Hematopoietic multipotent progenitor cell treated with erythropoietin and hydrocortisone succinate and interleukin-3 and kit ligand, for 6 days (in vitro differentiated cells): ENCODE measurements around the gene SMPD2.
A peak's percentile ranks its signal among the peaks of the same experiment; 100 is the strongest.
"Not testable (repeated sequence)": the region's sequence is repeated elsewhere in the genome, so short reads cannot be mapped to it uniquely, and the experiment has no call there.

ENCODE experiments used
- DNase-seq: peaks from one replicate; pipeline ENCODE4 v3.0.0-alpha.2; 2015

The SMPD2 gene

DNA sequence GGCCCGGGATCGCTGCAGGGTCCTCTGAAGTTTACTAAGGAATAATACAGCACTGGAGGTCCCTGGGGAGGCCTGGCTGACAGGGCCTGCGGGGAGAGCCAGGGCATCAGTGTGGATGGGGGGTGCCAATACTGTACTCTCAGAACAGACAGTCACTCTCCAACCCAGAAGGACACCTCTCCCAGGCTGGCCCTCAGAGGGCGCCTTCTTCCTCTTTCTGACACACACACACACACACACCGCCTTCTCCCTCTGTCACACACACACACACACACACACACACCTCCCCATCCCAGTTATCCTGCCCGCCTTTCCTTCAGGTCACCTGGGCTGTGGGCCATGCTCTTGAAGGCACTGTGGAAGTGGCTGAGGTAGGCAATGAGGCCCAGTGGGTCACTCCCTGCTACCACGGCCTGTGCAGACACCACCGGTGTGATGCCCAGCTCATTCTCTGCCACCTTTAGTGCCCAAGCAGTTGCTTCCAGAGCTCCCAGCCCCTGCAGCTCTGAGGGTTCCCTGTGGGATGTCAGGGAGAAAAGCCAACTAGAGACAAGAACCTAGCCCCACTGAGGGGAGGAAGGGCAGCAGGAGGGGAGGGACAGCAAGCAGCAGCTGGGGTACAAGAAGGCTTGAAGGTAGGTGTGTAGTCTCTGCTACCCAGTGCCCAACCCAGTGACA lies 7.5 kb downstream of the SMPD2 start:
- DNase-seq, result peak; percentile 44

DNA sequence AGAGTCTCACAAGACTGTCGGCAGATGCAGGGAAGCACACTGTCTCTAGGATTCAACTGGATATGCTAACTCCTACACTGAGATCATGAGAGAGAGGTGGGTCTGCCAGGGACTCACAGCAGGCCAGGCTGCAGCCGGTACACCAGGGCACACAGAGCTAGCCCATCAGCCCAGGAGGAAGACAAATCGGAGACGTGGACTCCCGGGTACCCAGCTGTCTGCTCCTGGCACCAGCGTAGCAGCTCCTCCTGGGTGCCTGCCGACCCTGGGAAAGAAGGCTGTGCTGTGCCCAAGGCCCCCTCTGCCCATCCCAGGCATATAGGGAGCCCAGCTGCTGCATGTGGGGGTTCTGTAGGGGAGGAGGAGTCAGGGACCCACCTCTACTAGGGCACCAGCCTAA lies 8.1 kb downstream of the SMPD2 start:
- DNase-seq, result no peak

DNA sequence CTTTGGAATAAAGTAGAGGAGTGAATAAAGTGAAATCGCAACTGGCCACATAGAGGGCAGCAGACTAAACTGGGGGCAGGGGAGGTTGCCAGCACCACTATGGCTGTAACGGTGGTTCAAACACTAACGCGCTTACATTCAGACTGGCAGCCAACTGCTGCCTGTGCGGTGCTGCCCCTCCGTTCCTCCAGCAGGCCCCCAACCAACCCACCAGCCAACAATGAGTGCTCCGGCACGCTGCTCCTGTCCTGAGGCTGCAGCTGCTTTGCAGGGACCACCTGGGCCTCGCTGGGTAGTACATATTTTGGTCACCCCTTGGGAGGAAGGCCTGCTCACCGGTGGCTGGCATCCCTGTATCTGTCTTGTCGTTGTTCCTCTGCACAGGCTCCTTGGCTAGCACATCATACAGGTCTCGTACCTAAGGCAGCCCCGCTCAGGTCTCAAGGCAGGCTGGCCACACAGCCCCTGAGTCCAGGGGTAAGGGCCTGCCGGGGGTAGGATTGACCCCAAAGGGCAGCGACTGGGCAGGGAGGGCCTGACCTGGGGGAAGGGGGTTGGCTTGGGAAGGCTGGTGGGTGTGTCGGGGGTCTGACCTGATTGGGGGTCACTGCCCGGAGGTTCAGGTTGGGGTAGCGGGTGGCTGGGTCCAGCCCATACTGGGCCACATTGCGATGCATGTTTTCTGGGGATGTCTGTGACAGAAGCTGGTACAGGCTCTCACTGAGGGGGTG lies 8.7 kb downstream of the SMPD2 start:
- no peak for DNase-seq

DNA sequence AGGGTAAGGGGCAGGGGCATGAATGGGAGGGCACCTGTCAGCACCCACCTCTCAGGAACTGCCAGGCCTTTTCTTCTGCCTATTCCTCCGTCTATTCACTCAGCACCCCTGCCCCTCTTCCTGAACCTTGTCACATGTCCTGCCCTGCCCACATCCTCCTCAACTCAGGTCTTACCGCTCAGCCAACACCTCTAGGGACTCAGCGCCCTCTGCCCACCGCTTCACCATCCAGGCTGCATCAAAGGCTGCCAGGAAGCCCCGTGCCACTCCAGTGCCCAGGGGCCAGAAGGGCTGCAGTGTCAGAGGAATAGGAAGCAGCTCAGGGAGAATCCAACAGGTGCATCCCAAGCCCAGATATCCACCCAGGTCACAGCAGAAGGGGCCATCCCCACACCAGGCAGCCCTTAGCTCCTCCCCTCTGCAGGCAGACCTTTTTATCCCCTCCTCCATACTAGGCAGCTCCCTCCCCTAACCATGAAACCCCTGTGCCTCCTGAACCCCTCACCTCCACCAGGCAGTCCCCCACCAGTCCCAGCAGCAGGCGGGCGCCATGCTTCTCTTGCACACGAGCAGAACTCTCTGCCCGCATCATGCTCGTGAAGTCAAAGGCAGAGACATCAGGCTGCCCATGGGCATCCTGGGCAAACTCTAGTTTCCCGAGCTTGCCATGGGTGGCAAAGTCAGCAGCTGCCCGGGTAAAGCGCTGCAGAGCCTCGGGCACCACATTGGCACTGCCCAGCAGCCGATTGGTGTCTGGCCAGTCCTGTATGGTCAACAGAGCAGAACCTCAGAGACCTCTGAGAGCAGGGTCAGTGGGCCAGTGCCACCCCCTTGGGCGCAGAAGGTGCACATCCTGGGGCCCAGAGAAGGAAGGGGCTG lies 9.5 kb downstream of the SMPD2 start:
- DNase-seq, result no peak

DNA sequence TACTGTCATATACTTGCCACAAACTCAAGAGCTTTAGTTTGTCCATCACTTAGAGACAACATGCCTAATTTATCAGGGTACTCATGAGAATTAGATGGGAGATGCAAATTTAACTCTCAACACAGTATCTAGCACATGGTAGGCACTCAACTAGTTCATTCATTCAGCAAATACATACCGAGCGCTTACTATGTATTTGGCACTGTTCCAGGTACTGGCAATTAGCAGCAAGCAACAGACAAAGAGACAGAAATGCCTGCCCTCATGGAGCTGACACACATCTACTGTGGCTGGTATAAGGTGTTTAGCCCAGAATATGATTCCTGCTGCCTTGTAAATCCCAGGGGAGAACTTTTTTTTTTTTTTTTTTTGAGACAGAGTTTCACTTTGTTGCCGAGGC lies 10.3 kb downstream of the SMPD2 start:
- DNase-seq, result peak; percentile 38

DNA sequence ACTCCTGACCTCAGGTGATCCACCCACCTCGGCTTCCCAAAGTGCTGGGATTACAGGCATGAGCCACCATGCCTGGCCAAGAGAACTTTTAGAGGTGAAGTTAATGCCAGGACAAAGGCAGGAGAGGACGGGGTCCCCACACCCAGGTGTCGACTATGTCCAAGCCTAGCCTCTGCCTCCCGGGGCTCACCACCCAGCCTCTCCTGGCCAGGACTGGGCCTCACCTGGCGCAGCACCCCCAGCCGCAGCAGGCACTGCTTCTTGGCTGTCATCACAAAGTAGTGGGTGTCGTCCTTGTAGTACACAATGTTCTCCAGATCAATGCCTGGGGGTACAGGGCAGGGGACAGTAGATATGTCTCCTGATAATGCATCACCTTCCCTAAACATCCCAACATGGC lies 10.9 kb downstream of the SMPD2 start:
- no peak for DNase-seq

DNA sequence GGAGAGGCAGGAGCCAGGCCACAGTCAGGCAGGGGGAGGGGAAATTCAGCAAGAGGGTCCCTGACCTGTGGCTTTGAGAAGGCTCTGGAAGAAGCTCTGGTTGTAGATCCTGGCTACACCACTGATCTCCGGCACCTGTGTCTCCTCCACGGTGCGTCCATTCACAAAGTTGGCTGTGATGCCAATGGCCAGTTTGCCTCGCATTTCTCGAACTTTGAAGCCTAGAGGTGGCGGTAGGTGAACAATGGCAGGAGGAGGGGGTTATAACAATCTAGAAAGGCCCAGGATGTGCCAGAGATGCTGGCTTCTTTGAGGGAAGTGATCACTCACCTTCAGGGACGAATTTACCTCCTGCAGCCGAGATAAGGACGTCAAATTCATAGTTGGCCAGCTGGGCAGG lies 11.7 kb downstream of the SMPD2 start:
- no peak for DNase-seq

DNA sequence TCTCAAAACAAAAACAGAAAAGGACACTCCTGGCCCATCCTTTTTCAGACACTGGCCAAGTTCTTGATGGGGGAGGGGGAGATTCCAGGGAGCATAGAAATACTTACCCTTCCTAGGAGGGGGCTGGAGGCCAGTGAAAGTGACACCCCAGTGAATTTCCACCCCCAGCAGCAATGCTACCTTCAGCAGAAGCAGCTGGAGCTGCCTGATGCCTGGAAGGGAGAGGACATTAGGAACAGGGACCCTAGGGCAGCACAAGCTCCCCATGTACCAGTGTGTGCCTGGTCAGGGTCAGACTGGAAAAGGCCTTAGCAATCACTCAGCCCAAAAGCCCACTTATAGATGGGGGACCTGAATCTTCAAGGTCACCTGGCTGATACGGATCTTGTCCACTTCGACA lies 12.6 kb downstream of the SMPD2 start:
- DNase-seq, result no peak

DNA sequence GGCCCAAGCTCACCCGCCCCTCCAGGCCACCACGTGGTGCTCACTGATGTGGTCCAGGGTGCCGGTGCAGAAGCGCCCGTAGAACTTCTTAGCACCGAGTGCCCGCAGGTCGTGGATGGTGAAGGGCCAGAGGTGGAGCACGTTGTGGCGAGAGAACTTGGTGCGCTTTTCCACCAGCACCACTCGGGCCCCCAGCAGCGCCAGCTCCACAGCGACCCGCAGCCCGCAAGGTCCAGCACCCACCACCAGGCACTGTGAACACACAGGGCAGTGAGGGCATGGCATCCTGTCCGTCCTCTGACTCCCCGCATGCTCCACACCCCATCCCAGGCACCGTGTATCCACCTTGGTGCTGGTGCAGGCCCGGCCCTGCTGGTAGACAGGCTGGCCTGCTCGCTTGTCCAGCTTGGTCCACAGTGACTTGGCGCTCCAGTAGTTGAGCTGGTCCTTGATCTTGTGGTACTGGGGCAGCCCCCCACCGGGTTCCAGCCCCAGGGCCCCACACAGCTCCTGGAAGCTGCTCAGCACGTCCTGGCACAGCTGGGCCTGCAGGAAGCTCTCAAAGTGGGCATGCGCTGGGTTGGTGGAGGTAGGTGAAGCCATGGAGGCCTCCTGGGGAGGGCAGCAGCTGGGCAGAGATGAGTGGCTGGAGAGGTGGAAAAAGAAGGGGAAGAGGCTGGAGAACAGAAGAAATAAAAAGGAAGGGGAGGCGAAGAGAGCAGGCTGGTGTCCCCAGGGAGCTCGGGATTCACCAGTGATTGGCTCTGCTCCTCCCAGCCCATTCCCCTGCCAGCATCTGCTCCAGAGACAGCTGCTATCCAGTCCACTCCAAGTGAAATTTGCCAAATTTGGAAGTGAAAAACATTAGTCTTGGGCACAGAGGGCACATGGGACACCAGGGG lies 13.3 kb downstream of the SMPD2 start:
- no peak for DNase-seq

DNA sequence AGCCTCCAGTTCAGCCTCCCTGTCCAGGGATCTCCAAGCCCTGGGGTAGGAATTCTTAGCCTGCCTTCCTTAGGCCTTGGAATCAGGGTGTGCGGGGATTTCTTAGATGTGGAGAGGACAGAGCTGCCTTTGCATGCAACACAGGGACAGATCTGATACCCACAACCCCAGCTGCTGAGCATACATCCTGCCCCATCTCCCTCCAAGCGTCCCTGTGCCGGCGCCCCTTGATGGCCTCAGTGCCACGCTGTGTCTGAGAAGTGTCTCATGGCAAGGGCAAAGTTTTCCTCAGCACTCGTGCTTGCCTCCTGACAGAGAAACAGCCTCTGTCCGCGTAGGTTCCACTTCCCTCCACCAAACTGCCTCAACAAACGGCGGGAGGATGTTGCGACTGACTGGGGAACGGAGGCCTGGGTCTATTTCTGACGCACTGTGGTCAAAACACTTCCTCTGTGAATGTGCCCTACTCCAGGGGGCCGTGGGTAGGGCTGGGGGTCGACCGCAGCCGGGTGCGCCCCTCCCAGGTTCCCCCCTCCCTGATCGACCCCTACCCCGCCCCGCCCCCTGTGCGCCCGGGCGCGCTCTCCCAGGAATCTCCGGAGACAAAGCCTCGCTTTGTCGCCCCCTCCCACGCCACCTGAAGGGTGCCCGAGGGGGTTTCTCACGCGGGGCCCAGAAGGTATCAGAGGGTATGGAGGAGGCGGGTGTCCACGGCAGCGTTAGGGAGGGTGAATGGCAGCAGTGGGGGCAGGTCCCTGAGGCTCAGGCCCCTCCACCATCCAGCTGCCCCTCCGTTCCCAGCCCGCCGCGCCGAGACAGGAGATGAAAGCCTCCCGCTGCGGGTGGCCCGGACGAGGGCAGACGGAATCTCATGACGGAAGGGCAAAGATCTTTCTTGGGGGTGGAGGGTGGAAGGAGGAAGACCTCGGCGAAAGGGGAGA lies 14.2 kb downstream of the SMPD2 start:
- peak; percentile 59 for DNase-seq

DNA sequence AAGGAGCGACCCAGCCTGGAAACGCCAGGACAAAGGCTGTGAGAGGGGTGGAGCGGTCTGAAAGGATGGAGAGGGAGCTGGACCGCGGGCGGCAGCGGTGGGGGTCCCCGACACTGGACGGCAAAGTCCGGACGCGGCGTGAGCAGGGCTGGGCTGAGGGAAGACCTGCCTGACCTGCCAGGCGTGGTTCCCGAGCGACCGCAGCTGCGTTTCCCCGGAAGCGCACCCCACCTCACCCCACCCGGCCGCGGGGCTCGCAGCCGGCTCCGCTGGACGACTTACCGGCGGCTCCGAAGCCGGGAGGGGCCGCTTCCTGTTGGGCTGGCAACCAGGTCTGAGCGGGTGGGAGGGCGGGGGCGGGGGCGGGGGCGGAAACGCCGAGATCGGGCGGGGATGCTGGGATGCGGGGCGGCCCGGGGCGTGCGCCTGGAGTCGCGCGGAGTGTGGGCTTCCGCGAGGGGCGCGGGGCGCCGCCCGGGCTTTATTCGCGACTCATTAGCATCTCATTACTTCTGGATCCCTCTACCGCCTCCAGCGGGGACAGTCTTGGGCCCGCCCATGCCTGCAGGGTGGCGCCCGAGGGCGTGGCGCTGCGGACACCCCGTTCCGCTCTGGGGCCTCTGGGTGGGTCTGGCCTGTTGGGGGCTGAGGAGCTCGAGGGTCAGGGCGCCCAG lies 15.1 kb downstream of the SMPD2 start, which contains the start of gene MICAL1:
TSS of gene MICAL1 (minus strand) at position 336 of the 674 bp plus-strand sequence. CDS start 1,576 bp downstream, outside the sequence.
- peak; percentile 89 for DNase-seq

DNA sequence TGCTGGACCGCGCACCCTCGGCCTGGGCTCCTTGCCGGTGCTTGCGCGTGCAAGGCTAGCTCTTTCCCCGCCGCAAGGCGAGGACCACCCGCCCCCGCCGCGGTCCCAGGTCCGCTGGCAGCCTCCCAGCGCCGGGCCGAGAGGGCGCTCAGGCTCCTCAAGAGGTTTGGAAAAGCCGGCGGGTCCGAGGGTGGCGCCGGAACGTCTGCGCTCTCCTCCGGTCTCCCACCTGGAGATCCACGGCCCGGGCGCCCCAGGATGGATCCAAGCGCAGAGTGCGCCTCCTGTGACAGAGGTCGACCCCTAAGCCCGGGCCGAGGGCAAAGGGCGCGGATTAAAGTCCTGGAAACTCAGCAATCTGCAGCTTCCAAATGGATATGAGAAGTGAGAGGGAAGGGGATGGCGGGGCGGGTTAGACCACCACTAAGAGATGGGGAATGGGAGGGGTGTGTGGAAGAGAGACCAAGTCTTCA lies 15.6 kb downstream of the SMPD2 start:
- DNase-seq, result peak; percentile 39

DNA sequence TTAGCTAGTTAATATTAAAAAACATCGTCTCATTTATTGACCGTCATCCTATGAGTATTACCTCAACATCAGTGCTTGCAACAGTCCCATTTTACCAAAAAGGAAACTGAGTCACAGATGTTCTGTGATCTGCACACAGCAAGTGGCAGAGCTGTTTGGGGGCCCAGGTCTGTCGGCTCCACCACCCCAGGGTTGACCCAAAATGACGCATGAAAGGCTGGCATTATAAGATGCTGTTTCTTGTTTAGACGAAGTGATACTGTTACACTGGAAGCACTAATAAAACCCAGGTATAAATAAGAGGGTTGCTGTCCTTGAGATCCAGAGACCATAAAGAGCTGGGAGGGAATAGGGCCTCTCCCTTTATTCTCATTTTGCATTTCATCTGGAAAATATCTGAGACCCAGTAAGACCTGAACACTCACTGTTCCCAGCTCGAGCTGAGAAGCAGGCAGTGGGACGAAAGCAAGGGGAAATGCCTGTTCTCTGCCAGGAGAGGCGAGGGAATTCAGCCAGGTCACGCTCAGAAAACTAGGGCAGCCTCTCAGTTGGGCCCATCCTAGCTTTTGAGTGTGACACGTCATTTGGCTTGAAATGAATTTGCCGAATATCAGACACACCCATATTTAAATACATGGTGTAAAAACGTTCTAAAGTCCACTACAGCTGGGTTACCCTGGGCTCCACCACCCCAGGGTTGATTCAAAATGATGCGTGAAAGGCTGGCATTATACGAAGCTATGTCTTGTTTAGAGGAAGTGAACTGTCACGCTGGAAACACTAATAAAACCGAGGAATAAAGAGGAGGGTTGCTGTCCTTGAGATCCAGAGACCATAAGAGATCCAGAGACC lies 16.4 kb downstream of the SMPD2 start:
- no peak for DNase-seq

DNA sequence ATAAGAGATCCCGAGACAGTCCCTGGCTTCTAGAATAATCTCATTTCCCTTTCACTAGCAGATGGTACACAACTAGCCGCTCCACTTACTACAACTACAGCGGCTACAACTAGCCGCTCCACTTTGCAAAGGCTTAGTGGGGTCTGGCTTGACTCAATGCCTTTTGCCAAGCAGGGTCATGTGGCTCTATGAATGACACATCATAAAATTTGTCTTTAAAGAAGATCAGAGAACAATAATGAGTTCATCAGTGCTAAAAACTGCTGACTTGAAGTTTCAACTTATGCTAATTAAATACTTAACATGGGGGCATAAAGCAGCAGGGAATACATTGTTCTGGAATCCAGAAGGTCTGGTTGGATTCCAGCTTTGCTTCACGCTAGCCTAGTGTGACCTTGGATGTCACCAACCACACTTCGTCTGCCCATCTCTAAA lies 17.1 kb downstream of the SMPD2 start:
- DNase-seq, result no peak

DNA sequence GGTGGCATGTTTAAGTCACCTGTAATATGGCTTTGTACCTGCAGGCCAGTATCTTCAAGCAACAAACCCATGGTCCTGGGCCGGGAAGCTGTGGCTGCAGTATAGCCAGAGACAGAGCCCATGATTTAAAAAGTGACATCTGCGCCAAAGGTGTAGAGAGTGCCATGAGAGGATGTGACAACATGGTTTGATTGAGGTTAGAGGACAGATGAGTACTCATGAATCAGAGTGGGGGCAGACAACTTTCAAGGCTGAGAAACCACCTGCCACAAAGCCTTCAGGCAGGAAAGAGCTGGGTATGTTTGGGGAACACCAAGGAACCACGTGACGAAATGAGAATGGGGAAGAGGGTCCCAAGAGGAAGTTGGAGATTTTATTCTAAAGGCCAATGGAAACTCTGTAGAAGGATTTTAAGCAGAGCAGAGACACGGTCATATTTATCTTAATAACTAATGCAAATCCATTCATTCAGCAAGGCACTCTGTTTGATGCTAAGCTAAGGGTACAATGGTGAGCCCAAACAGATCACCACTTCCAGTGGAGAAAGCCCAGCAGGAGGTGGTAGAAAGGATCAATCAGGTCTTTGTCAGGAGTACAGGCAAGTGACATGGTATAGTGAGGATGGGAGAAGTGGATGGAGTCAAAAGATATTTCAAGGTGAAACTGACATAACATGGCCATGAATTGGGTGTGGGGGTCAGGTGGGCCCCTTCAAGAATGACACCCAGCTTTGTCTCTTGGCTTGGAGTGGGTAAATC lies 18.4 kb downstream of the SMPD2 start:
- peak; percentile 36 for DNase-seq

DNA sequence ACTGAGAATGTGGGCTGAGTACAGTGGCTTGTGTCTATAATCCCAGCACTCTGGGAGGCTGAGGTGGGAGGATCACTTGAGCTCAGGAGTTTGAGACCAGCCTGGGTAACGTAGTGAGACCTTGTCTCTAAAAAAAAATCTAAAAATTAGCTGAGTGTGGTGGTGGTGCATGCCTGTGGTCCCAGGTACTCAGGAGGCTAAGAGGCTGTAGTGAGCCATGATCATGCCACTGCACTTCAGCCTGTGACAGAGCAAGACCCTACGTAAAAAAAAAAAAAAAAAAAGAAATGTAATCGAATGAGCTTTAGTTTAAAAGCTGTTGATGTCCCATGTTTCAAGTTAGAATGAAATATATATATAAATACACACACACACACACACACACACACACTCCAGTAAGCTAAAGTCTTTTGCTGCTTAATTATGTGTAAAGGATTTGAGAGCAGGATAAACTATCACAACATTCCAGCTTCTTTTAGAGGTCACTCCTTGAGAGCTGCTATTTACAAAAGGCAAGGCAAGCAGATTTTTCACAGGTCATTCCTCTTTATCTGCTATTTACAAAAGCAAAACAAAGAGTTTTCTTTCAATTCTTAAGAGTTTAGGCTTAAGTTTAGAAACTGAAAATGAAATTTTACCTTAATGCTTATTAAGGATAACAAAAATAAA lies 19.8 kb downstream of the SMPD2 start:
- DNase-seq, result no peak

DNA sequence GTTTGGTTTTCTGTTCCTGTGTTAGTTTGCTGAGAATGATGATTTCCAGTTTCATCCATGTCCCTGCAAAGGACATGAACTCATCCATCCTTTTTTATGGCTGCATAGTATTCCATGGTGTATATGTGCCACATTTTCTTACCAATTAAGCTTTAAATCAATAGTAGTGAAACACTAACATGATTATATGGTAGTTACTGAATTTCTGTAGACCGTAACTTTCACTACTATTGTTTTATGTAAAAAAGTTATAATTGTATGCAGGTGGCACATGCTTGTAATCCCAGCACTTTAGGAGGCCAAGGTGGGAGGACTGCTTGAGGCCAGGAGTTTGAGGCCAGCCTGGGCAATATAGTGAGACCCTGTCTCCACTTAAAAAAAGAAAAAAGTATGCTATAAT lies 20.7 kb downstream of the SMPD2 start:
- not testable (repeated sequence) for DNase-seq
